GM23248 (cell line): Measurements from ENCODE around the gene CST4. TPM values are rescaled to one million over a fixed set of nuclear protein-coding genes. Genes with fewer than 3 reads are reported as not detected.
A peak's percentile ranks its signal among the peaks of the same experiment; 100 is the strongest.
"Not testable (repeated sequence)": the region's sequence is repeated elsewhere in the genome, so short reads cannot be mapped to it uniquely, and the experiment has no call there.

Experiments used
- DNase-seq: peaks from one replicate; pipeline ENCODE4 v3.0.0-alpha.2; 2015
- H2AFZ ChIP-seq: fragments of 200-600 bp; sonication (generic); 2 replicates; pipeline ENCODE4 v1.6.1; 2016; ENCODE audit warnings: antibody characterized with exemption
- H3F3A ChIP-seq: fragments of 200-600 bp; sonication (generic); 2 replicates; pipeline ENCODE4 v1.6.1; 2016; ENCODE audit warnings: mild to moderate bottlenecking, antibody characterized with exemption, mixed run types; ENCODE audit not compliant: insufficient read depth
- H3K27ac ChIP-seq: fragments of 200-600 bp; sonication (generic); 2 replicates; pipeline ENCODE4 v1.5.1; 2016; ENCODE audit warnings: mild to moderate bottlenecking
- H3K27me3 ChIP-seq: fragments of 200-600 bp; sonication (generic); replicated peaks from 2 replicates; pipeline ENCODE4 v1.6.1; 2016; ENCODE audit warnings: mild to moderate bottlenecking; ENCODE audit not compliant: insufficient read depth
- H3K36me3 ChIP-seq: fragments of 200-600 bp; sonication (generic); 2 replicates; pipeline ENCODE4 v1.6.1; 2016; ENCODE audit warnings: low read depth, mild to moderate bottlenecking
- H3K4me1 ChIP-seq: fragments of 200-600 bp; sonication (generic); 2 replicates; pipeline ENCODE4 v1.6.1; 2016; ENCODE audit warnings: mild to moderate bottlenecking; ENCODE audit not compliant: insufficient read depth
- H3K4me2 ChIP-seq: fragments of 200-600 bp; sonication (generic); one replicate; pipeline ENCODE4 v1.6.1; 2016; ENCODE audit warnings: mild to moderate bottlenecking; ENCODE audit not compliant: unreplicated experiment
- H3K4me3 ChIP-seq: fragments of 200-600 bp; sonication (generic); 2 replicates; pipeline ENCODE4 v1.5.1; 2016; ENCODE audit warnings: mild to moderate bottlenecking
- H3K79me2 ChIP-seq: fragments of 200-600 bp; sonication (generic); 2 replicates; pipeline ENCODE4 v1.6.1; 2016; ENCODE audit warnings: mild to moderate bottlenecking; ENCODE audit not compliant: insufficient read depth
- H3K9ac ChIP-seq: fragments of 200-600 bp; sonication (generic); 2 replicates; pipeline ENCODE4 v1.6.1; 2016; ENCODE audit warnings: mild to moderate bottlenecking
- H3K9me2 ChIP-seq: fragments of 200-600 bp; sonication (generic); 2 replicates; pipeline ENCODE4 v1.6.1; 2016; ENCODE audit warnings: mixed run types, mild to moderate bottlenecking, moderate library complexity; ENCODE audit not compliant: insufficient read depth
- H3K9me3 ChIP-seq: fragments of 200-600 bp; sonication (generic); one replicate; pipeline ENCODE4 v1.6.1; 2017; ENCODE audit warnings: low read depth
- H4K20me1 ChIP-seq: fragments of 200-600 bp; sonication (generic); 2 replicates; pipeline ENCODE4 v1.6.0; 2016; ENCODE audit not compliant: insufficient read depth
- EZH2 ChIP-seq: fragments of 200-600 bp; sonication (generic); IDR thresholded peaks from 2 replicates; pipeline ENCODE4 v1.6.1; 2018; ENCODE audit warnings: antibody characterized with exemption, mild to moderate bottlenecking; ENCODE audit not compliant: insufficient read depth, poor library complexity, severe bottlenecking
- EZH2phosphoT487 ChIP-seq: fragments of 200-600 bp; sonication (generic); IDR thresholded peaks from 2 replicates; pipeline ENCODE4 v1.6.1; 2018; ENCODE audit warnings: antibody characterized with exemption, moderate library complexity, mild to moderate bottlenecking, low read depth; ENCODE audit not compliant: insufficient read depth
- WGBS, 2 experiments: methylation state at CpG; one replicate each; pipeline ENCODE4 v1.1.6; 2015 to 2017; ENCODE audit warnings: low lambda C conversion rate in 2 of 2, low coverage in 1 of 2; ENCODE audit errors: missing lambda C conversion rate in 2 of 2; 5-methylcytosine and 5-hydroxymethylcytosine counted together
- in situ Hi-C: fragments of 300-500 bp; cut with MboI; formaldehyde crosslinking; loops from 2 replicates; pipeline ENCODE4 v1.15.0; 2020
- polyA plus RNA-seq: library from polyadenylated mRNA; unstranded; fragments of >200 nt; fragmentation: Nextera tagmentation; extraction: Ambion mirVana; gene quantifications from 2 replicates; pipeline ENCODE4 v1.2.1, GENCODE V29; 2016
- total RNA-seq: library from RNA; depleted of rRNA; stranded (reverse); fragments of >200 nt; shearing (Covaris generic); gene quantifications from 2 replicates; pipeline ENCODE4 v1.2.3, GENCODE V29; 2014

The CST4 gene
- total and polyA plus RNA-seq, 2 experiments from 2014 or later, result not detected

GRCh38 chr20:23638309-23638708 is 50.5 kb downstream of the CST4 start:
- Histone ChIP-seq H3K9ac (no peak overlapping the region), H3K36me3 (no peaks in the 10 kb centered on the region), H4K20me1 (no peaks in the 10 kb centered on the region), H3K4me3 (no peak overlapping the region), H3K27me3 (no peaks in the 10 kb centered on the region), H3K27ac (no peak overlapping the region), H3K4me2 (no peak overlapping the region), H3F3A (peaks cover 23% of the 10 kb centered on the region), H3K79me2 (peaks cover 23% of the 10 kb centered on the region), H3K4me1 (peaks cover 29% of the 10 kb centered on the region), H2AFZ (no peak overlapping the region), H3K9me3 (no peaks in the 10 kb centered on the region), H3K9me2 (no peaks in the 10 kb centered on the region)
- no peak for TF ChIP-seq EZH2phosphoT487
- in situ Hi-C loops, result no loop called here
- 31% methylated on average over 9 of the region's 9 CpGs; no CpG with 5 or more reads in 1 of the 2 experiments for WGBS, 2 experiments
- DNase-seq, result no peak

DNA sequence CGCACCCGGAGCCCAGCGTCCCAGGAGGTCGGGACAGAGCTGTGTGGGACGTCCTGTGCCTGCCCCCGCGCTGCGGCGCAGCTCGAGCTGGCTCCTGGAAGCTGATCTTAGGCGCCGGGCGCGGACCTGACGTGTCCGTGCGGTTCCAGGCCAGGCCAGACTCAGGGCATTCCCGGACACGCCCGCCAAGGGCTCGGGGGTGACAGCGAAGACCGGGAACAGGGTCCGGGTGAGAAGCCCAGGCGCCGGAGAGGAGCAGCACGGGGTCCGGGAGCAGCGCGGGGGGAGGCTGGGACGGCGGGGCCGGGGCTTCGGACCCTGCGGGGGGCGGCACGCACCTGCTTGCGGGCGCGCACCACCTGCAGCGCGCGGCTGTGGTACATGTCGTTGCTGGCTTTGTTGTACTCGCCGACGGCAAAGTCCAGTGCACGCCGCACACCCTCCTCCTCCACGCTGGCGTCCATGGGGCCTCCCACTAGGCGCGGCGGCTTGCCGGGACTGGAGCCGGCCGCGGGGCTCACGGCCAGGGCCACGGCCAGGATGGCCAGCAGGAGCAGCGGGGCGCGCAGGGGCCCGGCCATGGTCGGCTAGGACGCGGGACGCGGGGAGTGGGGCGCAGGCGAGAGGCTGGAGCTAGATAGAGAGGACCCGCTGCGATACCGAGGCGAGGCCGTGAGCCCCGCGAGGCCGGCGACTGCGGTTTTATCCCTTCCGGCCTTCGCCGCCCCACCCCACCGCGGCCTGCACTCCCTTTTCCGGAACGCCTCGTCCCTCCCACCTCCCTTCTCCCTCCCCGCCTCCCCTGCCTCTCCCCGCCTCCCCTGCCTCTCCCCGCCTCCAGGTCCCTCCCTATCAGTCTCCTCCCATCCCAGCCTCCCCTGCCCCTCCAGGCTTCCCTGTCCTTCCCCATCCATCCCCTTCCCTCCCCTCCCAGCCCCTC is 51.3 kb downstream of the CST4 start, which contains the start of gene CST3:
TSS of gene CST3 (minus strand) at position 674 of the 940 bp plus-strand sequence. CDS start at position 581, 93 bp downstream.
- Histone ChIP-seq H3K4me1 (peaks cover 26% of the 10 kb centered on the region), H3K9me3 (no peaks in the 10 kb centered on the region), H4K20me1 (no peaks in the 10 kb centered on the region), H3K9me2 (no peaks in the 10 kb centered on the region), H3K79me2 (peaks cover 23% of the 10 kb centered on the region), H3F3A (peaks cover 15% of the 10 kb centered on the region), H3K4me2 (peak within 1 kb of the TSS; percentile 94), H3K9ac (peak within 1 kb of the TSS; percentile 95), H2AFZ (peak within 1 kb of the TSS; percentile 82), H3K36me3 (no peaks in the 10 kb centered on the region), H3K4me3 (peak within 1 kb of the TSS; percentile 85), H3K27me3 (no peaks in the 10 kb centered on the region), H3K27ac (peak within 1 kb of the TSS; percentile 83)
- peak; percentile 93 for DNase-seq
- WGBS, 2 experiments, result 1 to 2% methylated on average over 42 to 72 of the region's 92 CpGs
- in situ Hi-C loops, result no loop called here
- no peak for TF ChIP-seq EZH2phosphoT487
- no peak for TF ChIP-seq EZH2

GRCh38 chr20:23636908-23637281 is 51.9 kb downstream of the CST4 start:
- Histone ChIP-seq H3K9ac (peak overlapping the region; percentile 95), H4K20me1 (no peaks in the 10 kb centered on the region), H3F3A (peaks cover 8% of the 10 kb centered on the region), H3K4me2 (peak overlapping the region; percentile 94), H3K27me3 (no peaks in the 10 kb centered on the region), H3K27ac (peak overlapping the region; percentile 83), H2AFZ (peak overlapping the region; percentile 82; the same call in 1 of the 2 replicates), H3K4me1 (peaks cover 19% of the 10 kb centered on the region), H3K9me3 (no peaks in the 10 kb centered on the region), H3K79me2 (peaks cover 23% of the 10 kb centered on the region), H3K36me3 (no peaks in the 10 kb centered on the region), H3K9me2 (no peaks in the 10 kb centered on the region), H3K4me3 (peak overlapping the region; percentile 85)
- no peak for DNase-seq
- TF ChIP-seq EZH2 (no peak), EZH2phosphoT487 (no peak)
- in situ Hi-C loops, result no loop called here
- WGBS, 2 experiments, result 1 to 3% methylated on average over 4 of the region's 4 CpGs

- Histone ChIP-seq H3K4me2 (peak overlapping the region; percentile 94), H3K9me3 (no peaks in the 10 kb centered on the region), H3K36me3 (no peaks in the 10 kb centered on the region), H2AFZ (no peak overlapping the region), H3K27ac (peak overlapping the region; percentile 83; the same call in 1 of the 2 replicates), H3K9me2 (no peaks in the 10 kb centered on the region), H3K4me3 (peak overlapping the region; percentile 85), H4K20me1 (no peaks in the 10 kb centered on the region), H3F3A (peaks cover 3% of the 10 kb centered on the region; the same call in 1 of the 2 replicates), H3K4me1 (peaks cover 17% of the 10 kb centered on the region), H3K9ac (peak overlapping the region; percentile 95), H3K27me3 (no peaks in the 10 kb centered on the region), H3K79me2 (peaks cover 23% of the 10 kb centered on the region)
- 54 to 57% methylated on average over 18 to 19 of the region's 19 CpGs for WGBS, 2 experiments
- in situ Hi-C loops, result no loop called here
- no peak for TF ChIP-seq EZH2
- TF ChIP-seq EZH2phosphoT487, result no peak
- peak; percentile 46 for DNase-seq
These were observed 52.5 kb downstream of the CST4 start for GRCh38 chr20:23636182-23636907.

DNA sequence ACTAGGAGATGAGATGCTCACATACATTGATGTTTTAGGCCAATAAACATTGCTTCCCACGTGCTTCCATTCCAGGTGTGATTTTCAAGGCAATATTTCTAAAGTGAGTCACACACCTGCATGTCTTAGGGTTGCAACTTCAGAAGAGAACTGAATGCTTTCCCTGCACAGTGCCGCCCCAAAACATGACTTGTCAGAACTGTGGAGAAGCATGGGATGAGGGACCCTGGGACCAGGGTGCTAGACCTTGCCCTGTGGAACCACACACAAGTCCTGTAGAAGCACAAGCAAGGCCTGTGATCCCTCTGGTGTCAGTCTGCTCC is 53.1 kb downstream of the CST4 start:
- in situ Hi-C loops, result not testable (repeated sequence)

More for the DNA sequence above, 53.1 kb downstream of the CST4 start:
- H2AFZ ChIP-seq, H3K9me2 ChIP-seq, H3K9me3 ChIP-seq, H3K27me3 ChIP-seq, H3F3A ChIP-seq, H4K20me1 ChIP-seq, DNase-seq, H3K9ac ChIP-seq, H3K27ac ChIP-seq, H3K36me3 ChIP-seq: not testable (repeated sequence)
- H3K4me2 ChIP-seq, result peak overlapping the region; percentile 94
- peaks cover 23% of the 10 kb centered on the region for H3K79me2 ChIP-seq
- H3K4me1 ChIP-seq, result peaks cover 17% of the 10 kb centered on the region
- peak overlapping the region; percentile 85 for H3K4me3 ChIP-seq
- 88 to 93% methylated on average over 2 of the region's 2 CpGs for WGBS, 2 experiments
